Left kidney (tissue), 2 donors: Measurements from ENCODE around the gene MAGEA9B. TPM values are rescaled to one million over a fixed set of nuclear protein-coding genes. Genes with fewer than 3 reads are reported as not detected.
"Not testable (repeated sequence)": the region's sequence is repeated elsewhere in the genome, so short reads cannot be mapped to it uniquely, and the experiment has no call there.

ENCODE experiments used
- DNase-seq: peaks from one replicate; pipeline ENCODE4 v3.0.0-alpha.2; 2013
- polyA plus RNA-seq: library from polyadenylated mRNA; unstranded; fragments of 120-200 nt; gene quantifications from one replicate; pipeline ENCODE4 v1.2.1, GENCODE V29; 2013; ENCODE audit not compliant: insufficient read length

The MAGEA9B gene
- polyA plus RNA-seq, 1 donor: not detected

DNA sequence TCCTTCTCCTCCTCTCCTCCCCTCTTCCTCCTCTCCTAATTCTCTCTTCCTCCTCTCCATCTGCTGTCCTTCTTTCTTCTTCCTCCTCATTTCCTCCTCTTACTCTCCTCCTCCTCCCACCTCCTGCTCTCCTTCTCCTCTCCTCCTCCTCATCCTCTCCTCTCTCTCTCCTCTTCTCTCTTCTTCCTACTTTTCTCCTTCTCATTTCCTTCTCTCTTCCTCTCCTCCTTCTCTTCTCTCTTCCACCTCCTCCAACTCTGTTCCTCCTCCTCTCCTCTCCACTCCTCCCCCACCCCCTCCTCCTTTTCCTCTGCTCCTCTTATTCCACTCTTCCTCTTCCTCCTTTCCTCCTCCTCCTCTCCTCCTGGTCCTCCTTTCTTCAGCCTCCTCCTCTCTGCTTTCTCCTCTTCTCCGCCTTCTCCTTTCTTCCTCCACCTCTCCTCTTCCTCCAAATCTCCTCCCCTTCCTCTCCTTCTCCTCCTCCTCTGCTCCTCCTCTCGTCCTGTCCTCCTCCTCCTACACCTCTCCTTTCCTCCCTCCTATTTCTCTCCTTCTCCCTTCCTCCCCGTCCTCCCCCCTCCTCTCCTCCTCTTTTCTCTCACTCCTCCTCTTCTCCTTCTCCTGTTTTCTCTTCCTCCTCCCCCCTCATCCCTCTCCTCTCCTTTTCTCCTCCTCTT is 52.2 kb downstream of the MAGEA9B start:
- not testable (repeated sequence) for DNase-seq

DNA sequence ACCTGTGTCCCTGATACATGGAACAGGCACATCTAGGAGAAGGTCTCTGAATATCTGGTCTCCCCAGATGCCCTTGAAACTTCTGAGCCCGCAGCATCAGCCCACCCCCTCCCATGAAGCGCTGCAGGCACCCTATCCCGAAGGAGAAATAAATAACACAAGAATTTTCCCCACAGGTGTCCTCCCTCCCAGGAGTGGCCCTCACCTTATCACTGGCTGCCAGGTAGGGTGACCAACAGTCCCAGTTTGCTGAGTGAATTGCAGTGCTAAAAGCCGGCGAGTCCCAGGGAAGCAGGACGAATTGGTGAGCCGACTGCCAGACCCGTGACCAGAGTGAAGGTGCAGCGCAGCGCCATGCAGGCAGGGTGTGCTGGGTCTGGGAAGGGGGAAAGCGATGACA is 53.3 kb downstream of the MAGEA9B start:
- DNase-seq: not testable (repeated sequence)

DNA sequence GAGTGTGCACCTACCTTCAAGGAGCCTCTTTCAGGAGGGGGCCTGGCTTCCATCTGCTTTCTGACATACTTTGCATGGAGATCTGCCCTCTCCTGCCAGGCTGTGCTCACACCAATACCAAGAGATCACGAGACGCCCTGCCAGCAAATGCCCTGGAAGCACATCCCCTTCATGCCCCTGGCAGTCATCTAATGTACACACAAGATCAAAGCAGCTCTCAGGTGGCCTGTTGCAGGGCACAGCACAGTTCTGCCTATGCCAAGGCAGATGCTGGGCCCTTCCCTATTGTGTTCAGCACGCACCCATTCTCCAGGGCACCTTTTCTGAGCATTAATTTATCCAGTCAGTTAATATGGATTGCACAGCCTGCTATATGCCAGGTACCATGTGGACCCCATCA is 54.4 kb downstream of the MAGEA9B start:
- DNase-seq: not testable (repeated sequence)

Other genes starting within 250 kb of the MAGEA9B start
- gene IDS, start 82.2 kb downstream of the MAGEA9B start, polyA plus RNA-seq: 39.0 TPM
- gene EOLA1, start 46.4 kb downstream of the MAGEA9B start, polyA plus RNA-seq: 24.1 TPM
- not detected for gene HSFX3, start 37.5 kb downstream of the MAGEA9B start, polyA plus RNA-seq
- 1.0 TPM for gene HSFX2, start 7.9 kb upstream of the MAGEA9B start, polyA plus RNA-seq
- 51.9 TPM for gene TMEM185A, start 44.3 kb upstream of the MAGEA9B start, polyA plus RNA-seq
- gene MAGEA11, start 124.6 kb upstream of the MAGEA9B start, polyA plus RNA-seq: not detected
- gene HSFX1, start 186.6 kb upstream of the MAGEA9B start, polyA plus RNA-seq: 2.1 TPM
- not detected for gene MAGEA9, start 194.5 kb upstream of the MAGEA9B start, polyA plus RNA-seq